ENCODE results near the gene ZNF229. TPM values are rescaled to one million over a fixed set of nuclear protein-coding genes. Genes with fewer than 3 reads are reported as not detected.

ZNF229 gene
- 12.7 and 18.6 TPM in 2 replicates for total RNA-seq

GRCh38 chr19:44447916-44448674 is at the start of gene ZNF229:
TSS of gene ZNF229 (minus strand) at chr19:44448472. CDS start at chr19:44442847, 5,625 bp downstream.

GRCh38 chr19:44401139-44402115 is 46.8 kb downstream of the ZNF229 start, which contains the start of gene ZNF285:
TSS of gene ZNF285 (minus strand) at chr19:44401608. CDS start at chr19:44397213, 4,395 bp downstream.

Other genes with a start within 250 kb of the ZNF229 start
- 14.0 and 17.5 TPM in 2 replicates for gene ZNF227, start 235.9 kb downstream of the ZNF229 start, total RNA-seq
- gene ZNF233, start 188.6 kb downstream of the ZNF229 start, total RNA-seq, result 0.43 and 1.1 TPM in 2 replicates
- 2.2 and 3.6 TPM in 2 replicates for gene ZNF235, start 143.4 kb downstream of the ZNF229 start, total RNA-seq
- gene ZNF112, start 91.8 kb downstream of the ZNF229 start, total RNA-seq, result 3.7 and 5.7 TPM in 2 replicates
- gene ZNF285, start 46.9 kb downstream of the ZNF229 start, total RNA-seq, result 1.4 and 2.8 TPM in 2 replicates
- gene ZNF180, start 52.0 kb upstream of the ZNF229 start, total RNA-seq, result 7.4 and 8.7 TPM in 2 replicates
- not detected in 2 replicates for gene CEACAM20, start 81.2 kb upstream of the ZNF229 start, total RNA-seq
- gene IGSF23, start 165.1 kb upstream of the ZNF229 start, total RNA-seq, result not detected in 2 replicates
- gene PVR, start 195.4 kb upstream of the ZNF229 start, total RNA-seq, result 95.6 and 162 TPM in 2 replicates
- 1.3 and 2.6 TPM in 2 replicates for gene CEACAM19, start 223.0 kb upstream of the ZNF229 start, total RNA-seq

Data from placental pericyte (primary cell).